ENCODE results near the gene PARD6B. TPM values are rescaled to one million over a fixed set of nuclear protein-coding genes. Genes with fewer than 3 reads are reported as not detected.
A peak's percentile ranks its signal among the peaks of the same experiment; 100 is the strongest.

Gene PARD6B
- total RNA-seq, 1 donor from 2014 or later, result 8.4 TPM

DNA sequence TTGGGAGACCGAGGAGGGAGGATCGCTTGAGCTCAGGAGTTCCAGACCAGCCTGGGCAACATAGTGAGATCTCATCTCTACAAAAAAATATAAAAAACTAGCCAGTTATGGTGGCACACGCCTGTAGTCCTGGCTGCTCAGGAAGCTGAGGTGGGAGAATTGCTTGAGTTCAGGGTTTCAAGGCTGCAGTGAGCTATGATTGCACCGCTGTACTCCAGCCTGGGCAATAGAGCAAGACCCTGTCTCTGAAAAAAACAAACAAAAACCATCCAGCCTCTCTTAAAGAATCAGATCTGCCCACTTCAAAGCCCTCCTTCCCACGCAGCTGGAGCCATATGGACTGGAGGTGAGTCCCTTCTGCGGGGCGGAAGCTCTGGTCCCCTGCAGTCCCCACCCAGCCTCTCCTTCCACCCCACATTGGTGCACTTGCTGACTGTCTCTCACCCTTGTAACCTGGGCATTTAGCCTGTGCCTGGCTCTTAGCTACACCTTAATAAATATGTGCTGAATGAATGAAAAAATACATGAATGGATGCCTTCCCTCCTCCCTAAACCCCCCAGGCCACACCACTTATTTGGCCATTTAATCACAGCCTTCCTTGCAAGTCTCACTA lies 7.2 kb upstream of the PARD6B start:
- DNase-seq (ENCODE audit: low spot score), result no peak

DNA sequence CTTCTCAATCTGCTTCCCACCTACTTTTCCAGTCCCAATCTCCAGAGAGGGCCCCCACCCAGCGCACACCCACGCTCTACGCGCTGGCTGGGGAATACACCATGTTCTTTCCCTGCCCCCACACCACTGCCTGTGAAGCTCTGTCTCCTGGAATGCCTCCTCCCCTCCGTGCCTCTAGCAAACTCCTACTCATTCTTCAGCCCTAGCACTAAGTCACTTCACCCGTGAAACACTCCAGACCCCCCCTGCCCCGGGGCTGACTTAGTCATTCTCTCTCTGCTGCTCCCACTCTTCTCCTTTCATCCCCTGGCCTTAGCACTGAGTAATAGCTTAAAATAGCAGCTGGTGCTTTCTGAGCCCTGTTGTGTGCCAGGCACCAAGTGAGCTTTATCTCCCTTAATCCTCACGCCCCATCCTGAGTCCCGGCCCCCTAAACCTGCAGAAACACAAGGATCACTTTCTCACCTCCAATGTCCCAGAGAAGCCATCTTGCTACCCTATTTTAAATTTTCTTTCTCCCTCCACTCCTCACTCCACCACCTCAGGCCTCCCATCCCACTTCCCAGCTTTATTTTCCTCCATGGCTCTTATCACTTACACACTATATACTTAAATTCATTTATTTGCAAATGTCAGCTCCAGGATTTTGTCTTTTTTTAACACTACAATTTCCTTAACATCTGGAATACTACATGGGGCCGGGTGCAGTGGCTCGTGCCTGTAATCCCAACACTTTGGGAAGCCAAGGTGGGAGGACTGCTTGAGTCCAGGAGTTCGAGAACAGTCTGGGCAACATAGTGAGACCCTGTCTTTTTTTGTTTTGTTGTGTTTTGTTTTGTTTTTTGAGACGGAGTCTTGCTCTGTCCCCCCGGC lies 6.3 kb upstream of the PARD6B start:
- DNase-seq (ENCODE audit: low spot score), result peak; percentile 99

DNA sequence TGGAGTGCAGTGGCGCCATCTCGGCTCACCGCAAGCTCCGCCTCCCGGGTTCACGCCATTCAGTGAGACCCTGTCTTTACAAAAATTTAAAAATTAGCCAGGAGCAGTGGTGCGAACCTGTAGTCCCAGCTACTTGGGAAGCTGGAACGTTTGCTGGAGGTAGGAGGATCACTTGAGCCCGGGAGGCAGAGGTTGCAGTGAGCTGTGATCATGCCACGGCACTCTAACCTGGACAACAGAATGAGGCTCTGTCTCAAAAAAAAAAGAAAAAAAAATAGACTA lies 5.7 kb upstream of the PARD6B start:
- DNase-seq (ENCODE audit: low spot score), result no peak

DNA sequence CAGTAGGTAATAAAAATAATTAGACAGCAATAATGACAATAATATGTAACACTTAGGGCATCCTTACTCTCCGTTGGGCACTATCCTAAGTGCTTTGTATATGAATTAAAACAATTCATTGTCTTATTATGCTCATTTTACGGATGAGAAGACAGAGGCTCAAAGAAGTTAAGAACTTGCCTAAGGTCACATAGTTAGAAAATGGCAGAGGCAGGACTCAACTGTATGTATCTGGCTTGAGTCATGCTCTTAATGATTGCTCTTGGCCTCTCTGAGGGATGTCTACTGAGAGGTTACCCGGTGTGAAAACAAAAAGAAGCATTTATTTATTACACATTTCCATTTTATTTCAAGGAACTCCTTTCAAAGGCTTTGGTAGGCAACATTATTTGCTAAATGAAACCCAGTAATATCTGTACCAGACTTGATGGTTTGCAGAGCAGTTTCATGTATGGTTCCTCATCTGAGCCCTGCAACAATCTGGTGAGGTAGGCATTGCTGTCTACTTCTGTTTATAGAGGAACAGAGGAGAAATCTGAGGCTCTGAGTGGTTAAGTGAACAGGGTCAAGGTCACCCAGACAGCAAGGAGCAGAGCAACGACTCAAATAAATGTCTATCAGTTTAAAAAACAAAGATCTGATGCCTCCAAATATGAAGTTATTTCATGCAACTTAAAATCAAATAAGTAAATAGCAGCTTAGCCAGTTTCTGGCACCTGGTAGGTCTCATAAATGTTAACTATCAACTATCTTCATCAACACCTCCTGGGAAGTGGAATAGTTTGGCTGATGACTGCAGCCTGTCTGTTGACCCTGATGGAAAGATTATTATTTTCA lies 4.2 kb upstream of the PARD6B start:
- no peak for DNase-seq (ENCODE audit: low spot score)

DNA sequence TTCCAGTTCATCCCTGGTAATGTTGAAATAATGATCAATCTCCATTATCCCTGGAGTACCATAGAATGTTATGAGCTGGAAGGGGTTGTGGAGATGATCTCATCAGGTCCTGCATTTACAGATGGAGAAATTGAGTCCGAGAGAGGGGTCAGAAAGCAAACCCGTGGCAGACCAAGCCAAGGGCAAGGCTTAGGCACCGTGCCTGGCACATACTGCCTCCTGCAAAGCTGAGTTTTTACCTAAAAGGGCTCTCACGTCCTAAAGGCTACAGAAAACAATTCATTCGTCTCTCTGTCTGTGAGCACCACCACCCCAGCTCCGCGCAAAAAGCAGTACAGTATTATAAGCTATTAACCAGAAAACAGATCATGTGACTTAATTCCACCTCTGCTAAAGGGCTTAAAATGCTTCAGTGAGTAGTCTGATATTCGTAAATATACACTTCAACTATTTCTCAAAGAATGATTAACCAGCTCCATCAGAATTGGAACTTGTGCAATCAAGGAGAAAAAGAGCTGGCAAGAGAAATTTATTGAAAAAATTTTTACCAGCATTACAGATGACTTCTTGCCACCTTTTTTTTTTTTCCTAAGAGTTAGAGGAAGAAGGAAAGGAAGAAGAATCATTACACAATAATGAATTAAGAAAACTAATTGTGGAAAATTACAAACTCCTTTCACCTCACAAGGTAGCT lies 3.4 kb upstream of the PARD6B start:
- no peak for DNase-seq (ENCODE audit: low spot score)

DNA sequence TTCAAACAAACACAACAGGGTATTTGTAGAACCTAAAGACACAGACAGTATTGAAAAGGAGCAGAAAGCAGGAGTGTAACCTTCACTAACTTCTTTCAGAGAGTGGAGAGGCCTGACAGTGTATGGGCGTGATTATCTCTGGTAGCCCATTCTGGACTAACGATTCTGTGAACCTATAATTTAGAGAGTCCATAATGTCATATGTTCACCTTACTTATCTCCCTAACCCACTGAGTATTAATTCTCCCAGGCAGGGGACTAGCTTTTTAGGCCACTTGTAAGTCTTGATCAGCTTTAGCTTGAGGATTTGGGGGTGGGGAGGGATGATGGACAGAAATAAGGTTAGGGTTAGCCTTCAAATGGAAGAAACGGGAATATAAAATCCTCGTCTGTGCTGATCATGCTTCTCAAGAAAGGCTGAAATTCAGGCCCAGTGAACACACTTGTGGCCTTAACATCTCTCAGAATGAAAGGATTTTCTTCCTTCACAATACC lies 2.8 kb upstream of the PARD6B start:
- DNase-seq (ENCODE audit: low spot score), result no peak

DNA sequence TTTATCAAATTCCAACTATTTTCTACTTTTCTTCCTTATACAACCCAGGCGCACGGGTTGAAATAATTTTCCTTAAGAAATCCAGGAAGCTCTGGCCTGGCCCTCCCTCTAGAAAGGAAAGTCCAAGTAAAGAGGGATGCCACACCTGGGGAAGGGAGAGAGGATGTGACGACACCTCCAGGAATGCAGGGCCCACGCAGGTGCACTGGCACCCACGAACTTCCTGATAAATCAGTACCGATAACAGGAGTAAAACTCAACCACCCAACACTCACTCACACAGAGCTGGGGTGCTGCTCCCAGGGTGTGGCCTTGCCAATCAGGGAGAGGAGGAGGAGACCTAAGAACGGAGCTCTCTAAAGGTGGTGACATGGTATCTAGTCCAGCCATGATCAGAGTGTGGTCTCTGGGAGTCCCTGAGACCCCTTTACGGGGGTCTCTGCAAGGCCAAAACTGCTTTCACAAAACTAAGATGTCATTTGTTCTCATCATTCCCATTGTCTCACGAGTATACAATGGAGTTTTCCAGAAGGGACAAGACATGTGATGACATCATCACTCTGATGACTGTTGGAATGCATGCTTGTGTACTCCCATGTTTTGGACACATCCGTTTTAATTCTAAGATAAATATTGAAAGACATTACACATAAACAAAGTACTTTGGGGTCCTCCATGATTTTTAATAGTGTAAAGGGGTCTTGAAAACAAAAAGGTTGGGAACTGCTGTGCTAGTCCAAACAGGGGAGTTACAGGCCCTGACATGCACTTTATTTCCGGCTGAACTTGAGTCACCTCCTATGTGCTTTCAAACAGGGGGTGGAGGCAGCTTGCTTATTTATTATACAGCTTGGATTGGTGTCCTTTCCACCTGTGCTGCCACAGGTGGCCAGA lies 2.2 kb upstream of the PARD6B start:
- DNase-seq (ENCODE audit: low spot score), result no peak

DNA sequence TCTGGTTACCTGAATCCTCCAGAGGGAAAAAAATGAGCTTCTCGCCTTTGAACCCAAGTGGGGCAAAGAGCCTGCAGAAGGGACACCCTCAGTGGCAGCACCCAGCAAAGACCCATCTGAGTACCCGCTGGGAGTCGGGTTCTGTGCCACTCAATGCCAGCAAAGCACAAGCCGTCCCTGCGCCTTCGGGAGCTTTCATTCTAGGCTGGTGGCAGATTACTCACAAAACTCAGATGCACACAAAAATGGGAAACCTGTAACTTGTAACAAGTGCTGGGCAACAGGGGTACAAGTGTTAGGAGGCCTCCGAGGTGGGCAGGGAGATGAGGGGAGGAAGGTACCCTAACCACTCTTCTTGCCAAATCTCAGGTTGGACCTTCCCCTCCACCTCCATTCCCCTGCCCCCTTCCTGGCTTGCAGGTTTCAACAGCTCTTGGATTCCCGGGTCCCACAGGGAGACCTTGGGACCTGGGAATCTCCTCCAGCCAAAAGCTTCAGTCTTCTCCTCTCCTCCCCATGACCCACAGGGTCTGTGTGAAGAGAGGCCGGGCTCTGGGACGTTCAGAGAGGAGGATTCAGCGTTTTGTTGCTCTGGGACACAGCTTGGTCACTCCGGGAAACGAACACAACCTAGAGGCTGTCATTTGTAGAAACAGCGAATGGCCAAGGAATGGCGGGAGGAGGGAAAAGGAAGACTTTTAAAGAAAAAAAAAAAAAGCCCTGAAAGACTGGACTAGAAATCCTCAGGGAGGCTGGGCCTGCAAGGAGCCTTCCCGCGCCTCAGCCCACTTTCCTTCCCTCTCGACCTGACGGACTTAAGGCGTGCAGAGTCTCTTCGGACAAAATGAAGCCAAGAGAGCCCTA lies 1.2 kb upstream of the PARD6B start:
- DNase-seq (ENCODE audit: low spot score), result no peak

DNA sequence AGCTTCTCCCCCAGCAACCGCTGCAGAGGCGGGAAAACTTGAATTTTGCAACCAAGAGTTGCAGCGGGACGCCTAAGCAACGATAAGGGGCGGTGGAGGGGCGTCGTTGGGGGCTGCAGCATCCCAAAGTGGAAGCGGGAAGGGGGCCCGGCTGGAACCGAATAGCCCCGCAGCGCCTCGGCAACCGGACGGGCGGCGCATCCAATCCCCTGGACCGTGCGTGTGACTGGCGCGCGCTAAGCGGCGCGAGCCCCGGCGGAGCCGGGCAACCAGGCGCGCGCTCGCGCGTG lies 670 bp upstream of the PARD6B start:
- no peak for DNase-seq (ENCODE audit: low spot score)

DNA sequence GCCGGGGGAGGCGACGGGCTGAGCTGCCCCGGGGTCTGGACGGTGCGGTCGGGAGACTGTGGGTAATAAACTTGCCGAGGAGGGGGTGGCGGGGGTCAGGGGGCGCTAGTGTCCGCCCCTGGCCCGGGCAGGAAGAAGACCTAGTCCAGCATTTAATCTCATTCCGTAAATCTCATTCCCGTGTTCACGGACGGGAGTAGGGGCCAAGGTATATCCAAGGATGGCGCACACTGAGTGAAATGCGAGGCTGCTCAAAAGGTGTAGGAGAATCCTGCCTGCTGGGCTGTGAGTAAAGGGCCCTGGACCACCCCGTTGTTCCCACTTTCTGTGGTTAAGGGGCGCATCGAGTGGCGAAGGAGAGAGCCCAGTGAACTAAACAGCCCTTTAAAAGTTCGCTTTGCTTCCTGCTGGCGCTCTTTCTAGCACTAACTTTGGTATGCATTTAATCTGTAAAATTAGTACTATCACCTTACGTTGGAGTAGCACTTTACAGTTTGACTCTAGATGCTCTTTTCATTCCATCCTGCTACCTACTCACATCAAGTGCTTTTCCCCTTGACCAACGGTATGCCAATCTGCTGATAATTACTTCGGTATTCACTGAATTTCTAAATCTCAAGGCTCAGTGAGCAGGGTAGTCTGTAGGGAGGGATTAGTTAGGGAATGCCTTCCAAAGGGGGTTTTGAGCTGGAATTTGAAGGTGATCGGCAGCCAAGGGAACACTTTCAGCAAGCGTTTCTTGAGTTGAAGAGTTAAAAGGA lies 730 bp downstream of the PARD6B start:
- DNase-seq (ENCODE audit: low spot score), result no peak

DNA sequence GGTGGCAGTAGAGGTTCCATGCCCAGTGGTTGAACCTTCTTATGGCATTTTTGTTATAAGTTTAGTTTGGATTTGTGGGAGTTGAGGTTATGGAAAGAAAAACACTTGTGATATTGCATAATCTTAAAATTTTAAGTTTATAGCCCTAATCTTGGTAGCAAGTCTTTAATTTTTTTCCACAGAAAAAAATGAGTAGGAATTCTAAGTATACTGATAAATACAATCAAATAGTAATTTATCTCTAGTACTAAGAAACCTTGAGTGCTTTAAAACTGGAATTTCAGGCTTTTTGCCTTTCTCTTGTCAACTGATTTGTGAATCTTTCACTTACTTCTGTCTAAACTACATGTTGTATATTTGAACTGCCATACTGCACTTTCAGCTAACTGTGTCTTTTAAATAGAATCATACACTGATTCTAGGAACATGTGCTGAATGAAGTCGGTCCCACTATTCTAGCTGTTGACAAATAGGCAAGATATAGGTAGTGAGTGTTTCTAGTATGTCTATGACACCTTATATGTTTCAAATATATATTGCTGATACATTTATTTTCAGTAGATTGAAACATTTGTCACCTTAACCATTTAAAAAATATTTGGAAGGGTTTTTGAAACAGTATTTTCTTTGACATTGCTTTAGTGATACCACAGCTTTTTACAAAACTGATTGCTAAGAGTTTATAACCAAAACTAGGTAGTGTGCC lies 2.4 kb downstream of the PARD6B start:
- no peak for DNase-seq (ENCODE audit: low spot score)

DNA sequence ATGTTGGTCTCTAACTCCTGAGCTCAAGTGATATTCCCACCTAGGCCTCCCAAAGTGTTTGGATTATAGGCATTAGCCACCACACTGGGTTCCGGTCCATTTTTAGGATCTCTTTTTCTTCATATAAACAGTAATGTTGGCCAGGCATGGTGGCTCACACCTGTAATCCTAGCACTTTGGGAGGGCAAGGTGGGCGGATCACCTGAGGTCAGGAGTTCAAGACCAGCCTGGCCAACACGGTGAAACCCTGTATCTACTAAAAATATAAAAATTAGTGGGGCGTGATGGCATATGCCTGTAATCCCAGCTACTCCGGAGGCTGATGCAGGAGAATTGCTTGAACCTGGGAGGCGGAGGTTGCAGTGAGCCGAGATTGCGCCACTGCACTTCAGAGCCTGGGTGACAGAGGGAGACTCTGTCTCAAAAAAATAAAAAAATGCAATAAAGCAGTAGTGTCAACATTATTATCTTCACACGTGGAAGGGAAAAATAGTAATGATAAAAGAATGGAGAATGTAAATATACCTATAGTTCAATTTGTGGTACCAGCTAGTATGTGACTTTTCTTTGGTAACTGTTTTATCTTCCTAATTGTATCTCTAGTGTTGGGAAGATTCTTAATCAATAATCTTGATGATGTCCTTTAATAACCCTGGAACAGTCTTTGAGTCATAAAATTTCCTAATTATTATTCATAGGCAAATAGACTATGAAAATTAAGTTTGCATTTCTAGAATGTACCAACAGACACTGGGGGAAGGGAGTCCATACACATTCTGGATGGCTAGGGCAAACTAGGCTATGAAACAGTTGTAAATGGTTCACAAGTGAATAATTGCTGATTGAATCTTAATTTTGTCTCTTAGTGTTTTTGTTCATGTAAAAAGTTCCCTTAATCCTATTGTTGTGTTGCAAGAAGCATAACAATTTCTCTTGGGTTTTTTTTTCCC lies 3.6 kb downstream of the PARD6B start:
- DNase-seq (ENCODE audit: low spot score), result no peak

DNA sequence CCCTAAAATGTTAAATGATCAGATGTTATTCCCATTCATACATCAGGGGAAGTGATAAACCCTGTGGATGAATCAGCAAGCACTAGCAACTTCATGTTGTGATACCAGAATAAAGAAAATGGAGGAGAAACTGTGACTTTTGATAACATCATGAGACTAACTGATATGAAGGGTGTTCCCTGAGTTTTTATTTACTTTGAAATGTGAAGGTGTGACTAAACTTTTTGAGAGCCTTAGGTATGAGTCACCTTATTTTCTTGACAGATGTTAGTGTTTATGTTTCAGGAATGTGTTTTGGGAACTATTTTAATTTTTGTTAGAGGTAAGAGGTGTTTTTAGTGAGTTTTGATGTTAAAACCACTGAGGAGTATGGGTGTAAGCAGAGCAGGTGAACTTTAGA lies 4.4 kb downstream of the PARD6B start:
- no peak for DNase-seq (ENCODE audit: low spot score)

DNA sequence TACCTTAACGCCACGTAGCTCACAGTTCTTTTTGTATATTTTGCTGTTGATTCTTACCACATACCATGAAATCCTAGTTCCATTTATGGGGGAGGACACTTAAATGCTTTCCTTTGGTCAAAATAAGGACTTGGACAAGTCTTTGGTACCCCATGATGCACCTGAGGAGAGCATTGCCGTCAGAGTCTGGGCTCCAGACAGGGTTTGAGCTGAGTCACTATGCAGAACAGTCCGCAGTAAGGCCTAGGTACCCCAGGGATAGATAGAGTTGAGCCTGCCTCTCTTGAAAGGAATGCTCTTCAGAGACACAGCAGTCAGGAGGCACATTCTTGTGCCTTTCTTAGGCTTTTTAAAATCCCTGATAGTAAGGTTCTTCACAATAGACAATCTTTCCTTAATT lies 6.0 kb downstream of the PARD6B start:
- peak; percentile 75 for DNase-seq (ENCODE audit: low spot score)

DNA sequence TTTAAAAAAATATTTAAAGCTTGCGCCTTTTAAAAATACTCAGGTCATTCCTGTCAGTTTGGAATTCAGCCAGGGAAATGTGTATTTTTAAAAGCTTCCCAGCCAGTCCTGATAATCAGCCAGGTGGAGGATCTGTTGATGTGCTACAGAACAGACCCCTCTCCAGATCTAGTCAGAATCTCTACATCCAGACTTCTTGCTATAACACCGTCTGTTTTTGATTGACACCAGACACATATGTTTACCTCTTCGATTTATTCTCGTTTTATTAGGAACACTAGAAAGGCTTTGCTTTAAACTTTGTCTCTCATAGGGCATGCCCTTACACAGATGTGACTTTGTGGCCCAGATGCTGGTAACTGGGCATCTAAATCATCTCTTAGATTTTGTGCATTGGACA lies 11.7 kb downstream of the PARD6B start:
- no peak for DNase-seq (ENCODE audit: low spot score)

DNA sequence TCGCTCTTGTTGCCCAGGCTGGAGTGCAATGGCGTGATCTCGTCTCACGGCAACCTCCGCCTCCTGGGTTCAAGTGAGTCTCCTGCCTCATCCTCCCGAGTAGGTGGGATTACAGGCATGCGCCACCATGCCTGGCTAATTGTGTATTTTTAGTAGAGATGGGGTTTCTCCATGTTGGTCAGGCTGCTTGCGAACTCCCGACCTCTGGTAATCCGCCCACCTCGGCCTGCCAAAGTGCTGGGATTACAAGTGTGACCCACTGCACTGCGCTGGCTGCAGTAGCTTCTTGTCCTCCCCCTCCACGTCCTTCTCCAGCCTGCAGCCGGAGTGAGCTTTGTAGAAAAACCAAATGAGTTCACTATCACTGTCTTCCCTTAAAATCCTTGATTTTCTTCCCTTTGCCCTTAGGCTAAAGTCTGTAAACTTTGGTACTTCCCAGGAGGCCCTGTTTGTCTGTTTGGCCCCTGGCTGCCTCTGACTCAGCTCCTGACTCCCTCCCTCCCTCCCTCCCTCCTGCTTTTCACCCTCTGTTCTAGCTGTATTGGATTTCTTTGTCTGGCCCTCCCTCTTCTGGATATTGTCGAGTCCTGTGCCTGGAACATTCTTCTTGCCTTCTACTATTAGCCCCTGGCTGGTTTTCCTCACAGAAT lies 12.9 kb downstream of the PARD6B start:
- DNase-seq (ENCODE audit: low spot score), result peak; percentile 96

DNA sequence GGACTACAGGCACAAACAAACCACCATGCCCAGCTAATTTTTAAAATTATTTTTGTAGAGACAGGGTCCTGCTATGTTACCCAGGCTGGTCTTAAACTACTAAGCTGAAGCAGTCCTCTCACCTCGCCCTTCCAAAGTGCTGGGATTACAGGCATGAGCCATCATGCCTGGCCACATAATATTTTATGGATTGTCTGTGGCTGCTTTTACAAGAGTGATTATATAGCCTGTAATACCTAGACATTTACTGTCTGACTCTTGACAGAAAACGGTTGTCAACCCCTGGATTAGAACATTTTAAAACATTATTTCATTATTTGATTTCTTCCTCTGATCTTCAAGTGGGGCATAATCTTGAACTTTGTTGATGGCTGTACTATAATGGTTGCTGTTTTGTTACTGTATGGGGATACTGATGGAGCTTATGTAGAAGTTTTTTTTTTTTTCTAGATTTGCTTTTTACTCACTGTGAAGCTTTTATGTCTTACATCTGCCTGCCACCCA lies 14.3 kb downstream of the PARD6B start:
- DNase-seq (ENCODE audit: low spot score), result no peak

Measured in umbilical cord (tissue), 2 donors.